GM18868 (cell line): ENCODE measurements around the gene ATRN.
A peak's percentile ranks its signal among the peaks of the same experiment; 100 is the strongest.
"Not testable (repeated sequence)": the region's sequence is repeated elsewhere in the genome, so short reads cannot be mapped to it uniquely, and the experiment has no call there.

Experiments used
- ATAC-seq: cut with Tn5 transposase; IDR thresholded peaks from one replicate; pipeline ENCODE4 v1.9.1; 2021; ENCODE audit warnings: mild to moderate bottlenecking, moderate library complexity; ENCODE audit not compliant: unreplicated experiment

ATRN gene

DNA sequence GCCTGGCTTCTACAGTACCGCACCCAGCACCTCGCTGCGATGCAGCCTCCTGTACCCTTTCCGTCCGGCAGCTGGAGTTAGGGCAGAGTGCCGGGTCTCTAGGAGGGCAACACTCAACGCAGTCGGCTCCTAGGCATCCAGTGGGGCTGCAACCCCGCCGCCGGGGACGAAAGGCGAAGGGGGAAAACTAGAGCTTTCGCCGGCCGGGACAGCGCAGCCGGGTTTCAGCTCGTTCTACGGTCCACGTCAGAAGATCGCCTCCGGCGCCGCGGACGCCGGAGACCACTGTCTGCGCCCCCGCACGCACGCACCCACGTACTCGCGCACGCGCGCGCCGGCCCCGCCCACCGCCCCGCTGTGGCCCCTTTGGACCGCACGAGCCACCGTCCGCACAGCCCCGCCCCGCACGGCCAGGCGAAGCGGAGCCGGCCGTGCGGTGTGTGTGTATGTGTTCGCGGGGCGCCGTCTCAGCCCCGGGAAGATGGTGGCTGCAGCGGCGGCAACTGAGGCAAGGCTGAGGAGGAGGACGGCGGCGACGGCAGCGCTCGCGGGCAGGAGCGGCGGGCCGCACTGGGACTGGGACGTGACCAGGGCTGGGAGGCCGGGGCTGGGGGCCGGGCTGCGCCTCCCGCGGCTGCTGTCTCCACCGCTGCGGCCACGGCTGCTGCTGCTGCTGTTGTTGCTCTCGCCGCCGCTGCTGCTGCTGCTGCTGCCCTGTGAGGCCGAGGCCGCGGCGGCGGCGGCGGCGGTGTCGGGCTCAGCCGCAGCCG lies at the start of gene ATRN:
ATRN (plus strand) TSS at position 392 of the 770 bp plus-strand sequence; CDS start at position 482, 90 bp downstream.
- ATAC-seq, result peak; percentile 89

DNA sequence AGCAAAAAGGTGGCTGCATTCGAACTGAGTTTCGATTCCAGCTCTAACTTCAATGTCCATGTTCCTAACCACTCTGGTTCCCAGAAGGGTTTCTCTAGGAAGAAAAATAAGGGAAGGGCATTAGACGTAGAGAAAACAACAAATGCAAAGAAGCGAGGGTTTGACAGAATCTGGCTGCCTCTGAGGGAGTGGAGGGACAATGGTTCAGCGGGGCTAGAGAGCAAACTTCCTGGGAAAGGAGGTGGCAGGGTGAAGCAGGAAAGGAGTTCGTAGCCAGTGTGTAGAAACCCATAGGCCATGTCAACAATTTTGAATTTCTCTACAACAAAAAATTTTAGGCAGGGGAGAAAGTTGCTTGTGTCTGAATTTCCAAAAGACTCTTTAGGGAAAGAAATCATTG lies 48.8 kb upstream of the ATRN start:
- no peak for ATAC-seq

DNA sequence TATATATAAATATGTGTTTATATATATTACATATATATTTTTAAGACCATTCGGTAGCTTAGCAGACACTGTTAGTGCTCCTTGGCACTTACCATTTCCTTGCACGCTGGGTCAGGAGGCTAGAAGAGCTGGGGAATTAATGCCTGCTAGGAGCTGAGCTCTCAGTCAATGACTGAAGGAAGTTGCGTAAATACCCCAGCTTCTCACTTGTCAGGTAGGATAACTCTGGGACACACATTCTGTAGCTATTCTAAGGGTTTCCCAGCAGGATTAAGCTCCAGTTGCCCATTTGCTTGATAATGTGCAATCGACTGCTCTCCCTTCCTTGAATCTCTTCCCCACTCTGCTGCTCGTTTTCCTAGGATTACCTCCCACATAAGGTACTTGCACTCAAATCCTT lies 47.7 kb upstream of the ATRN start:
- no peak for ATAC-seq

DNA sequence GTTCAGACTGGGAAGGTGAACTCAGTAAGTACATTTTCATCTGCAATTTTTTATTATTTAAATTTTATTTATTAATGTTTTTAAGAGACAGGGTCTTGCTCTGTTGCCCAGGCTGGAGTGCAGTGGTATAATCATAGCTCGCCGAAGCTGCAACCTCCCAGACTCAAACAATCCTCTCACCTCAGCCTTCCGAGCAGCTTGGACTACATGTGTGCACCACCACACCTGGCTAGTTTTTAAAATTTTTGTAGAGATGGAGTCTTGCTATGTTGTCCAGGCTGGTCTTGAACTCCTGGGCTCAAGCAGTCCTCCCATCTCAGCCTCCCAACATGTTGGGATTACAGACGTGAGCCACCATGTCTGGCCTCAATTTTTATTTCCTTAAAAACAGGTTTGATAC lies 44.1 kb upstream of the ATRN start:
- not testable (repeated sequence) for ATAC-seq

DNA sequence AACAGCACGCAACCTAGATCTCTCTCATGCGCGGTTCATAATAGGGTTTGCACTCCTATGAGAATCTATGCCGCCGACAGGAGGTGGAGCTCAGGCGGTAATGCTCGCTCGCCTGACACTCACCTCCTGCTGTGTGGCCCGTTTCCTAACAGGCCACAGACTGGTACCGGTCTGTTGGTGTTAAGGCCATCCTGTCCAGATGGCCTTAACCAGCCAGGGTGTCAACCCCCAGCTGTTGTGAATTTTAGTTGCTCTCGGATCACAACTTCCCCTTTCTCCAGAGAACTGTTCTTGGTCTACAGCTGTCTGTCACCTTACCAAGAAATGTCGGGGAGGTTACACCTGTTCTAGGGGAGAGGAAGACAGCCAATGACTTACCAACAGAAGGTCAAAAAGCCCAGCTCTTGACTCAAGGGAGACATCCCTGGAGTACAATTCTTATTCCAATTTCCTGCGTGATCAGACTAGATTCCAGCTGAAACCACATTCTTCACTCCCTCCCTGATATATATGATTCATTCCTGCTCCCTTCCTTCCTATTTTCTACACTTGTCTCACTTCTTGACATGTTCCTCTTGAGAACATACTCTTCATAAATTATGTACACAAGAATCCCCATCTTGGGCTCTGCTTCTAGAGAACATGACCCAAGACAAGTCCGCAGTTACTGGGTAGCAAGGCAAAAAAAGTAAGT lies 40.3 kb upstream of the ATRN start:
- peak; percentile 63 for ATAC-seq

DNA sequence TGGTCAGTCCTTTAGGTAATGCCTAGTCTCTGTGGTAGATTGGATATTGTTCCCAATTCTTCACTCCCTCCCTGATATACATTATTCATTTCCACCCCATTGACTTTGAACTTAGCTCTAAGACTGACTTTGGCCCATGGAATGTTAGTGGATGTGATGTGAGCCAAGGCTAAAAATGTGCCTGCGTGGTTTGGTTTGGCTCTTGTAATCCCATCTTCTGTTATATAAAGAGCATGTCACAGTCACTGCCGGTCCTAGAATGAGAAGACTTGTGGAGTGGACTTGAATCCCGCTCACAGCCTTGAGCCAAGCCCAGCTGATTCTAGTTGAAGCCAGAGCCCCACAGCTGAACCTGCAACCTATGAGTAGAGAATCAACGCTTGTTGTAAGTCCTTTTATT lies 39.7 kb upstream of the ATRN start:
- ATAC-seq, result no peak

DNA sequence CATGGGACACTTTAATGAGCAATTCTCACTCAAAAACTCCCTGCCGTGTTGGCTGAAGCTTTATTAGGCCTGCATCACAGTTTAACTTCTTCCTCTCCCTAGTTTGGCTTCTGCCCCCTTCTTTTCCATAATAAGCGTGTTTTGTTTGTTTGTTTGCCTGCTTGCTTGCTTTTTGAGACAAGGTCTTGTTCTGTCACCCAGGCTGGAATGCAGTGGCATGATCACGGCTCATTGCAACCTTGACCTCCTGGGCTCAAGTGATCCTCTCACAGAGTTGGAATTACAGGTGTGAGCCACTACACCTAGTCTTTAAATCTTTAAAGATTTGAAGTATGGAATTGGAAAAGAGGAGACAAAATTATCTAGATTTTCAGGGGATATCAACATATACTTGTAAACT lies 38.0 kb upstream of the ATRN start:
- ATAC-seq, result no peak

DNA sequence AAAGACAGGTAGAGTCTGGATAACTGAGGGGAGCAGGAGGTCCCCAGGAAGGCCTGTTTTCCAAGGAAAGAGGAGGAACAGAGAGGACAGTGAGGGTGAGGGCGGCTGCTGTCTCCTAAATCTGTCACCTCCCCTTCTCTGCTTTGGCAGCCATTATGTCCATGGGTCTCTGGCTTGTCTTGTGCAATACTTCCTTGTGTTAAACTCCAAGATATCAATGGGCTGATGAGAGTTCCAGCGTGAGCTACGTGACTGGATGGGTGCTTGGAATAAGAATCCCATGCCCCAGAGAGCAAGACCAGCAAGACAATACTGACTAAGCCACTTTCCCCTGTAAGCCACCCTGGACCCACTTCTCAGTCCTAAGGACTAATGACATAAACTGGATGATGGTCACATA lies 37.1 kb upstream of the ATRN start:
- ATAC-seq, result no peak

DNA sequence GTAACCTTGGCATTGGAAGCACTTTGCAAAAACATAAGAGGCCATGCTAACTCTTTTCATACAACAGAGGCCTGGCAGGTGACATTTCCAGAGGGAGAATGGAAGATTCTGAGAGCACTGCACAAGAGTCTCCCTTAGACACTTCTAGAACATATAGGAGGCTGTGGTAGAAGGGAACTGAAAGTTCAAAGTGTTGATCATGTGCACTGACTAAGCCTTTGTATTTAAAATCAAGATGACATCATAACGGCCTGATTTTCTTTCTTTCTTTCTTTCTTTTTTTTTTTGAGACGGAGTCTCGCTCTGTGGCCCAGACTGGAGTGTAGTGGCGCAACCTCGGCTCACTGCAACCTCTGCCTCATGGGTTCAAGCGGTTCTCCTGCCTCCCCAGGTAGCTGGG lies 36.6 kb upstream of the ATRN start:
- no peak for ATAC-seq

DNA sequence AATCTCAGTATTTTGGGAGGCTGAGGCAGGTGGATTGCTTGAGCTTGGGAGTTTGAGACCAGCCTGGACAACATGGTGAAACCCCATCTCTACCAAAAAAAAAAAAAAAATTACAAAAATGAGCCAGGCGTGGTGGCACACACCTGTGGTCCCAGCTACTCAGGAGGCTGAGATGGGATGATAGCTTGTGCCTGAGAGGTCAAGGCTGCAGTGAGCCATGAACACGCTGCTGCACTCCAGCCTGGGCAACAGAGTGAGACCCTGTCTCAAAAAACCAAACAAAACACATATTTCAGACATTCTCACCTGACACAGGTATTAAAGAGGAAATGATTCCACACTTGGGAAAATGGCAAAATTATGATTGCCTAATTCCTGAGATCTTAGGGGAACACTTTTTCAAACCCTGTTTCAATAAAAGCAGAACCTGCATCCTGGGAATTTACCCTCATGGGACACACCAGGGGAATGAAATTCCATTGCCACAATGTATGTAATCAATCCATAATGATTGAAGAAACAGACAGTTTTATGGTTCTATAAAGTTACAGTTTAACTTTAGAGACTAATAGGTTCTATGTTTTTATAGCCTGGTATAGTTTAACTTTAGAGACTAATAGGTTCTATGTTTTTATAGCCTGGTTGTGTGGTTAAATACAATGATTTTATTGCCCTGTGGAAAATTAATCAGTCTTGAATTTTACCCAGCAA lies 33.8 kb upstream of the ATRN start:
- no peak for ATAC-seq

DNA sequence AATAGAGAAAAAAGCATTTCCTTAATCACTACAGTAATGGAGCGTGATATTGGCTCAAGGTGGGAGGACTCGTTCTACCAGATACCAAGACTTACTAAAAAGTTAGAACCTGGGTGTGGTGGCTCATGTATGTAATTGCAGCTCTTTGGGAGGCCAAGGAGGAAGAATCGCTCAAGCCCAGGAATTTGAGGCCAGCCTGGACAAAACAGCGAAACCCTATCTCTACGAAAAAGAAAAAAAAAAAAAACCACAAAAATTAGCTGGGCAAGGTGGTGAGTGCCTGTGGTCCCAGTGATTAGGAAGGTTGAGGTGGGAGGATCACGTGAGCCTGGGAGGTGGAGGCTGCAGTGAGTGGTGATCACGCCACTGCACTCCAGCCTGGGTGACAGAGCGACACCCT lies 24.0 kb upstream of the ATRN start:
- ATAC-seq, result no peak

DNA sequence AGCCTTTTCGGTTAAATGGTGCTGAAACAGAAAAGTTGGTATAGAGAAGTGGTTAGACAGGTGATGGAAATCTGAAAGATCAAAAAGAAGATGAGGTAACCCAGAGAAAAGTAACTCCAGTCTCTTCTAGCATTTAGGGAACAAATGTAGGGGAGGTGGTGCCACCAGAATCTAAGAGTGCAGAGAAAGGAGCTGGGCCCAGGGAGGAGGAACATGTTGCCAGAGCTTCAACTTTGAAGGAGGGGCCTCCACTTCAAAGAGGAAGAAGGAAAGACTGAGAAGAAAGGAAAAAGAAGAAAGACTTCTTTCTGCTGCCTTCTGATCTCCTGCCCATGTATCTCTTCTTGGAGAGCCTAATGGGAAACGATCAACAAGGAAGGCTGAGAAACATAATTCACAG lies 23.5 kb upstream of the ATRN start:
- ATAC-seq, result no peak

DNA sequence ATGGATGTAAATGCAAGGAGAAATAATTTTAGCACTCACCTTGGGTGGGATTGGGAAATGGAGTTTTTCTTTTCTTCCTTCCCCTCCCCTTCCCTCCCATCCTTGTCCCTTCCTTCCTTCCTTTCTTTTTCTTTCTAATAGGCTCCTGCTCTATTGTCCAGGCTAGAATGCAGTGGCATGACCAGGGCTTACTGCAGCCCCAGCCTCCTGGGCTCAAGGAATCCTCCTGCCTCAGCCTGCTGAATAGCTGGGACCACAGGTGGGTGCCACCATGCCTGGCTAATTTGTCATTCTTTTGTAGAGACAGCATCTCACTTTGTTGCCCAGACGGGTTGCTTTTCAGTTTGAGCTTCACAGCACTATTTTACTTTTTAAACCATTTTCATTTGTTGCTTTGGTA lies 21.5 kb upstream of the ATRN start:
- no peak for ATAC-seq

DNA sequence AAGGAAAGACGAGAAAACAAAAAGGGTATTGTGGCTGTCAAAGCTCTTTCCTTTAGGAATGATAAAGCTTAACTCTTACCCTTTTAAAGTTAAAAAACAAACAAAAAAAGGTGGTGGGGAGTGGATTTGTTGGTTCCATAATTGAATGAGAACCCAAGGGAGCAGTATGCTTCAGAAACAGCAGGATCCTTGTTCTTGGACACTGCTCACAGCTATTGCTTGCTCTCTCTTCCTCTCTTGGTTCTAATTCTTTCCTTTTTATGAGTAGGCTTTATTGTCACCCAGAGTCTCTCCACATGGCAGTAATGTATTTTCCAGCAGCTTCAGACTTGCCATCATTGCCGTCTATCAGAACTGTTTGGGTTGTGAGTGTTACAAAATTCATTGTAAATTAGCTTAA lies 18.7 kb upstream of the ATRN start:
- no peak for ATAC-seq

DNA sequence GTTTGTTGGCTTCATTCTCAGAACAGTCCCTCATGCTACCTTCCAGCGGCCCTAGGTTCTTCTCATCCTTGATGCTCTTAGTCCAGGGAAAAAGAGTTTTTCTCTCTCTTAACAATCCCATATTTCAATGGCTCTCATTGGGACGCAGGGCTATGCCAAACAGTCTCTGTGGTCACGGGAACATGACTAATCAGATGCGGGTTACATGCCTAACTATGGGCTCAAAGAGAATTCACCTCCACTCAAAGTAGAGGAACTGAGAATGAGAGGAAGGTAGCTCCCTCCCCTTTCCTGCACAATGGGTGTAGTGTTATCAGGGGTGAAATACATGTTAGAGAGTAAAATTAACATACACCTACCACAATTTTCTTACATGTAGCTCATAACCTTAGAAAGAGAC lies 18.1 kb upstream of the ATRN start:
- ATAC-seq, result peak; percentile 81

DNA sequence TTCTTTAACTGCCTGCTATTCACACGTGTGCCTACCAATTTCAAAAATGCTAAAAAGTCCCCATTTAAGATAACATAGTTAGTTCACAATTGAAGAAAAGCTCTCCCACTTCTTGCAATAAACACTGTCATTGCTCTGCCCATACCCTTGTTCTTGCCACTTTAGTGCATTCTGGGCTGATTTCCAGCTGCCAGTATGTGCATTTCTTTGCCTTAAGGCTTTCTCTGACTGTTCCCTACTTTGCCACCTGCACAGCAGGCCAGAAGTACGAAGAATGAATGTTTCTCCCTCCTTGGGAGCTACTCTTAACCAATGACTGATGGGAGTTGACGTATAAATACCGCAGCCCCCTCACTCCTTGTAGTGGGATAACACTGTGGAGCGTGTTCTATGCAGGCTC lies 16.0 kb upstream of the ATRN start:
- no peak for ATAC-seq

DNA sequence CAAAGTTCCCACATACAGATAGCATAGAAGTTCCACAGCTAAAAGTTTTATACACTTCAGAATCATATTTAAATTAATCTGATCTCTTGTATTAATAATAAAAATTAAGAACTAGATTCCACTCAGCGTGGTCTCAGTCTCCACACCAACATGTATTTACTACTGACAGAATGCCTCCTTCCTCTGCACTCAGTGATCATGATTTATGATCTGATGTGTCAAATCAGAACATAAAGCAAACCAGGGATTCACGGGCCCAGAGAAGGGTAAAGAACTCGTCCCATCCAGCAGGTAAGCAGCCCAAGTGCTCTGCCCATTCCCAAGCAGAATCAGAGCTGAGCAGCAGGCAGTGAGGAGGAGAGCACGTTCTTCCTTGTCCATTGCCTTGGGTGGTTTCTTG lies 14.2 kb upstream of the ATRN start:
- ATAC-seq, result no peak

DNA sequence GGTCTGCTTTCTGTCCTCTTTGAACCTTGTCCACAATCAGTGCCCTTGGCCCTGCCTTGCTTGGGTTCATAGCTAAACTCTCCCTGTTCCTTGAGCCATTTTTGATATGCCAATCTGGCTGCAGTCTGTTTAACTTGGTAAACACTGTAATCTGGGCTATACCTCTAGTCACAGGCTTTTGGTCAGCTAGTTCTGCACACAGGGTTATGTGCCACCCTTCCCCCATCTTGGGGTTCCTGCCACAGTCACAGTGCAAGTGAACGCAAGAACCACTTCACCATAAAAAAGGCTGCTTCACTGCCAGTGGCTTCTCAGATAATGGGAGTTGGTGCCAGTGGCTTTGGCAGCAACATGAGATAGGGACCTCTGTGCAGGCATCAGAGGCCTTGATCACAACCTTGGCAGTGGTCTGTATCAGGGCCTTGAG lies 10.9 kb upstream of the ATRN start:
- ATAC-seq, result no peak

DNA sequence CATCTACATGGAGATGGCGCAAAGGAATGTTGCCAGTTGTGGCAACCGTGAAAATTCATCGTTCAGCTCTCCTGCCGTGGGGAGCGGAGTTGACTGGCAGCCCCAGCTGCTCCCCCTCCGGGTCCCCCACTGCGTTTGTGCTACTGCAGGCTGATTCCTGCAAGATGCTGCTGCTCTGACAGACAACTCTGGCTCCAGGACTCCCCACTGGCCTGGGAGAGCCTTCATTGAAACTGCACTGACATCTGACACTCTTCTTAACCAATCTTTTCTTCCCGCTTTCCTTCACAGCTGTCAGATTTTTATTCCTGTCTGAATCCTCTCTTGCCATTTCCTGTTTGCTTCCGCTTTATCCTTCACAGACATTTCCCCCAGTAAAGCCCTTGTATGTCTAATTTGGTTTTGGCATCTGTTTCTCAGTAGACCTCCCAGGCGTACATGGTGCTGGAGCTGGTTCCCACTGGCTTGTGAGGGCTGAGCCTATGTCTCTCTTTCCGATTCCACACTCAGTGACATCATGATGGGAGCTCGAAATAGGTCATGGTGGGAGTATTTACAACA lies 9.5 kb upstream of the ATRN start:
- no peak for ATAC-seq

DNA sequence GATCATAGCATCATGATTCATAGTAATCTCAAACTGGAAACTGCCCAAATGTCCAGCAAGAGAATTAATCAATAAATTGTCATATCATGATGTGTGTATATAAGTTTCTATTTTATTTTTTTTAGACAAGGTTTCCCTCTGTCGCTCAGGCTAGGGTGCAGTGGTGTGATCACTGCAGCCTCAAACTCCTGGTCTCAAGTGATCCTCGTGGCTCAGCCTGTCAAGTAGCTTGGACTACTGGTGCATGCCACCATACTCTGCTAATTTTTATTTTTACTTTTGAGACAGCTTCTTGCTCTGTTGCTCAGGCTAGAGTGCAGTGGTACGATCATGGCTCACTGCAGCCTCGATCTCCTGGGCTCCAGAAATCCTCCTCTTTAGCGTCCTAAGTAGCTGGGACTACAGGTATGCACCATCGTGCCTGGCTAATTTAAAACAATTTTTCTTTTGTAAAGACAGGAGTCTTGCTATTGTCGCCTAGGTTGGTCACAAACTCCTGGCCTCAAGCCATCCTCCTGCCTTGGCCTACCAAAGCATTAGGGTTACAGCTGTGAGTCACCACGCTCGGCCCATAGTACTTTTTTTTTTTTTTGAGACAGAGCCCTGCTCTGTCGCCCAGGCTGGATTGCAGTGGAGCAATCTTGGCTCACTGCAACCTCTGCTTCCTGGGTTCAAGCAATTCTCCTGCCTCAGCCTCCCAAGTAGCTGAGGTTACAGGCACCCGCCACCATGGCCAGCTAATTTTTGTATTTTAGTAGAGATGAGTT lies 8.7 kb upstream of the ATRN start:
- no peak for ATAC-seq

DNA sequence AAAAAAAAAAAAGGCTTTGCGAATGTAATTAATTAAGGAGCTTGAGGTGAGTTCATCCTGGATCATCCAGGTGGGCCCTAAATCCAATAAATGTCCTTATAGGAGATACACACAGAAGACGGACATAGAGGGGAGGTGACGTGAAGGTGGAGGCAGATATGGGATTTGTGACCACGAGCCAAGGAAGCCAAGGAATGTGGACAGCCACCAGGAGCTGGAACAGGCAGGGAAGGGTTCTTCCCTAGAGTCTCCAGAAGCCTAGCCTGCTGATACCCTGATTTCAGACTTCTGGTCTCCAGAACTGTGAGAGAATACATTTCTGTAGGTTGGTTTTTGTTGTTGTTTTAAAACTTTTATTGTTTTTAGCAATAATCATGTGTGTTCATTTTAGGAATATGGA lies 6.7 kb upstream of the ATRN start:
- no peak for ATAC-seq
